Measurements from ENCODE around the gene ZNF780B. TPM values are rescaled to one million over a fixed set of nuclear protein-coding genes. Genes with fewer than 3 reads are reported as not detected.

ZNF780B gene
- total RNA-seq = 10 to 100 TPM; 15.1 to 16.8 TPM
- 18.1 to 48.6 reads per million in 2 donors for total RNA-seq

DNA sequence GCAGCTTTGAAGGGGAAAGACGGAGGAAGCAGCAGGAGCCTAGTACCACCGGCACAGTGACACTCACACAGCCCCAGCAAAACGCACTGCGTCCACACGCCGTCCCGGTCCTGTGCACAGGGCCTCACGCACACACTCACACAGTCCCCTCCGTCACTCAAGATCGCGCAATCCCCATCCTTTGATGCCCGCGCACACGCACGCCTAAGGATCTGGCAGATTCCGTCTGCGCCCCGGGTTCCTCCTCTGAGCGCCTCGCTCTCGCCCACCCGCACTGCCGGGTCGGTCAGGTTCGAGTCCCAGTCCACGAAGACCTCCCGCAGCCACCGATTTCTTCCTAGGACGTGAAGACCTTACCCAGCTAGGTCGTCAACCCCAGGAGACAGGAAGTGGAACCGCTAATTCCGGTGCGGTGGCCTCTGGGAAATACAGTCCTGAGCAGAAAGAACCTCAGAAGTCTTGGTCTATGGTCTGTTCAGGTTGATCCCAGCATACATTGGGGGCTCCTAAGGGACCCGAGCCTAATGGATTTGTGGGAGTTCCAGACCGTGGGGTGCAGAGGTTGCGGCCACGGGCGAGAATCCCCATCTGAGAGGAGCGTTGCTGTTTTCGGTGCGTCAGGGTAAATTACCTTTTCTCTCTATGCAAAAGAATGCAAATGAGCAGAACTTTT, at the start of gene ZNF780B:
ZNF780B (minus strand) TSS at position 400 of the 673 bp plus-strand sequence. CDS start 5,899 bp downstream, outside the sequence.
- Mint-ChIP-seq H3K4me3 (peak within 1 kb of the TSS; percentile 97), H3K36me3 (ENCODE audit: low read depth) (peaks cover 2% of the 10 kb centered on the region), H3K27me3 (no peaks in the 10 kb centered on the region), H3K27ac (peak within 1 kb of the TSS; percentile 96), H3K4me1 (peaks cover 29% of the 10 kb centered on the region)
- H3K9me3 ChIP-seq (ENCODE audit: control insufficient read depth, low read length, poor library complexity, severe bottlenecking) = peaks cover 4% of the 10 kb centered on the region
- ATAC-seq = peak; percentile 95
- peak; percentile 24 to 35 (median 35) for DNase-seq

GRCh38 chr19:40104754-40105153, 48.7 kb upstream of the ZNF780B start:
- Mint-ChIP-seq H3K36me3 (ENCODE audit: low read depth) (no peaks in the 10 kb centered on the region), H3K4me1 (no peaks in the 10 kb centered on the region), H3K27me3 (no peaks in the 10 kb centered on the region), H3K27ac (no peak overlapping the region), H3K4me3 (no peak overlapping the region)
- no peaks in the 10 kb centered on the region for H3K9me3 ChIP-seq (ENCODE audit: control insufficient read depth, low read length, poor library complexity, severe bottlenecking)
- DNase-seq (no peak), ATAC-seq (no peak)

DNA sequence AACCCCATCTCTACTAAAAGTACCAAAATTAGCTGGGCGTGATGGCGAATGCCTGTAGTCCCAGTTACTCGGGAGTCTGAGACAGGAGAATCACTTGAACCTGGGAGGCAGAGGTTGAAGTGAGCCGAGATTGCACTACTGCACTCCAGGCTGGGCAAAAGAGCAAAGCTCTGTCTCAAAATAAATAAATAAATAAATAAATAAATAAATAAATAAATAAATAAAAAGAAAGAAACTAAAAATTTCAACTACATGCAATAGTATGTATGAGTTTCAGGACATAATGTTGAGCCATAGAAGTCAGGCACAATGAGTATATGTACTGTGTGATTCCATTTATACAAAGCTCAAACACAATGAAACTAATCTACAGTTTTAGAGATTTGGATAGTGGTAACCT, 47.6 kb upstream of the ZNF780B start:
- Mint-ChIP-seq H3K27me3 (no peaks in the 10 kb centered on the region), H3K4me3 (no peak overlapping the region), H3K36me3 (ENCODE audit: low read depth) (no peaks in the 10 kb centered on the region), H3K27ac (no peak overlapping the region), H3K4me1 (no peaks in the 10 kb centered on the region)
- no peak for DNase-seq
- ATAC-seq = no peak
- no peaks in the 10 kb centered on the region for H3K9me3 ChIP-seq (ENCODE audit: control insufficient read depth, low read length, poor library complexity, severe bottlenecking)

- peaks cover 2% of the 10 kb centered on the region for H3K36me3 Mint-ChIP-seq (ENCODE audit: low read depth)
- peaks cover 6% of the 10 kb centered on the region for H3K27me3 Mint-ChIP-seq
Observed at GRCh38 chr19:40101813-40102212, 45.8 kb upstream of the ZNF780B start.

DNA sequence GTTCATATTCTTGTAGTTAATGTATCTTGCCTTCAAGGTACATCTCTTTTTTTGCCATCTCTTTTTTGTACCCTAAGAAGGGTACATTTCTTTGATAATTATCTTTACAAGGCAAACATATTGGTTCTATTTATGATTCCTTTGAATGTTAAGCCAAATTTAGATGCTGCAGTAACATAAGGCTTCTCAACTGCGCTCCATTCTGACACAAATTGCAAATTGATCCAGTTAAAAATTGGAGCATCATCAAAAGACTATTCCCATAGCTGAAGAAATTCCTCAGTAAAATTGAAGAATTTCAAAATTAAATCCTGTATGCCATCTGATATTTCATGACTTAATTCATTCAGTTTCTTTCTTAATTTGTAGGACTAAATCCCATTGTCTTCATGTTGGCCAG, 37.4 kb upstream of the ZNF780B start:
- Mint-ChIP-seq H3K27ac (no peak overlapping the region), H3K36me3 (ENCODE audit: low read depth) (peaks cover 8% of the 10 kb centered on the region), H3K4me3 (no peak overlapping the region), H3K4me1 (peaks cover 24% of the 10 kb centered on the region), H3K27me3 (peaks cover 11% of the 10 kb centered on the region)
- DNase-seq = no peak
- no peaks in the 10 kb centered on the region for H3K9me3 ChIP-seq (ENCODE audit: control insufficient read depth, low read length, poor library complexity, severe bottlenecking)
- ATAC-seq = no peak

More at GRCh38 chr19:40101813-40102212, 45.8 kb upstream of the ZNF780B start:
- ATAC-seq (no peak), DNase-seq (no peak)
- no peak overlapping the region for H3K27ac Mint-ChIP-seq
- H3K4me1 Mint-ChIP-seq = no peaks in the 10 kb centered on the region
- H3K4me3 Mint-ChIP-seq = no peak overlapping the region
- H3K9me3 ChIP-seq (ENCODE audit: control insufficient read depth, low read length, poor library complexity, severe bottlenecking) = no peaks in the 10 kb centered on the region

DNA sequence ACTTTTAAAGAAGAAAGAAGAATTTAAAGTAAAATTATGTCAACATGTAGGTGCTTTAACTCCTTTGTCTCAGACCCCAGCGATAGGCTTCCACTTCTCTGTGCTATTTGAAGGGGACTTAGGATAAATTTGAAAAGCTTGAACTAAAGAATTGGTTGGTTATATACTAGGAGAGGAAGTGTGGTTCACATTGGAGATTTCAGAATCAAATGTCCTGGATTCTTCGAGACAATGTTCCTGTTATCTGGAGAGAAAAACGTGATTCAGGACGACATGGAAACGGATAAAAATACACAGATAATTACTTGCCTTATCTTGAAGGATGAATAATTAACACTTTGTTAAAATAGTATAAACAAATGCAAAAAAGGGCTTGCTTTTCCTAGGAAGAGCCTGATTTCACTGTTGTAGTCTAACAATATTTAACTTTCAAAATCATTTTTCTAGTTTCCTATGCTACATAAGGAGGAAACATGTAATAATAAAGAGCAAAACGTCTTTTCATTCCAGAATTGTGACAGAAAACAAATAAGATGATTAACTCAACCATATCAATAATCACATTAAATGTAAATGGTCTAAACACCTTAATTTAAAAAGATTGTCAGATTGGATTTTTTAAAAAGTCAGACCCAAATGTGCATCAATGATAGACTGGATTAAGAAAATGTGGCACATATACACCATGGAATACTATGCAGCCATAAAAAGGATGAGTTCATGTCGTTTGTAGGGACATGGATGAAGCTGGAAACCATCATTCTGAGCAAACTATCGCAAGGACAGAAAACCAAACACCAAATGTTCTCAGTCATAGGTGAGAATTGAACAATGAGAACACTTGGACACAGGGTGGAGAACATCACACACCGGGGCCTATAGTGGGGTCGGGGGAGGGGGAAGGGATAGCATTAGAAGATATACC, 35.4 kb upstream of the ZNF780B start:
- DNase-seq (no peak), ATAC-seq (no peak)
- Mint-ChIP-seq H3K4me1 (peaks cover 36% of the 10 kb centered on the region), H3K36me3 (ENCODE audit: low read depth) (peaks cover 5% of the 10 kb centered on the region), H3K27ac (peak overlapping the region; percentile 100), H3K27me3 (peaks cover 6% of the 10 kb centered on the region), H3K4me3 (peak overlapping the region; percentile 100)
- no peaks in the 10 kb centered on the region for H3K9me3 ChIP-seq (ENCODE audit: control insufficient read depth, low read length, poor library complexity, severe bottlenecking)

GRCh38 chr19:40090241-40091204, 34.5 kb upstream of the ZNF780B start, which contains the start of gene ZNF780A:
ZNF780A (minus strand) TSS chr19:40090943; CDS start chr19:40084753, 6,190 bp downstream.
- DNase-seq (peak; percentile 49 to 56 (median 54)), ATAC-seq (peak; percentile 91)
- H3K4me3 Mint-ChIP-seq = peak within 1 kb of the TSS; percentile 100
- H3K4me1 Mint-ChIP-seq = peaks cover 36% of the 10 kb centered on the region
- no peaks in the 10 kb centered on the region for H3K9me3 ChIP-seq (ENCODE audit: control insufficient read depth, low read length, poor library complexity, severe bottlenecking)
- peaks cover 6% of the 10 kb centered on the region for H3K27me3 Mint-ChIP-seq
- H3K36me3 Mint-ChIP-seq (ENCODE audit: low read depth) = peaks cover 5% of the 10 kb centered on the region
- peak within 1 kb of the TSS; percentile 100 for H3K27ac Mint-ChIP-seq

DNA sequence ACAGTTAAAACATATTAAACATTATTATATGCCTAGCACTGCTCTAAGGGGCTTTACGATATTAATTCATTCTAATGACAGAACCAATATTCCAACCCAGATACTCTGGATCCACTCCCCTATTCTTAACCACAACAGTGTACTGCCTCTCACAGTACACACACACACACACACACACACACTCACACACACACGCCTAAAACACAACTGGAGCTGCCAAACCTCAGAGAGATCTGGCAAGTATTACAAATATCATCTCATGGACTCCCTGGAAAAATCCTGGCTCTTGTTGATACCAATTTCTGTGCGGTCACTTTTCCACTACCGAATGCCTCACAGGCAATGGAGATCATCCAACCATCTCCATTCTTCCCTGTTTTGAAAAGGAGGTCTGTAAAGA, 33.4 kb upstream of the ZNF780B start:
- peak overlapping the region; percentile 100 for H3K4me3 Mint-ChIP-seq
- H3K27ac Mint-ChIP-seq = peak overlapping the region; percentile 100
- peaks cover 2% of the 10 kb centered on the region for H3K27me3 Mint-ChIP-seq
- DNase-seq (no peak), ATAC-seq (no peak)
- no peaks in the 10 kb centered on the region for H3K9me3 ChIP-seq (ENCODE audit: control insufficient read depth, low read length, poor library complexity, severe bottlenecking)
- peaks cover 5% of the 10 kb centered on the region for H3K36me3 Mint-ChIP-seq (ENCODE audit: low read depth)
- H3K4me1 Mint-ChIP-seq = peaks cover 36% of the 10 kb centered on the region

DNA sequence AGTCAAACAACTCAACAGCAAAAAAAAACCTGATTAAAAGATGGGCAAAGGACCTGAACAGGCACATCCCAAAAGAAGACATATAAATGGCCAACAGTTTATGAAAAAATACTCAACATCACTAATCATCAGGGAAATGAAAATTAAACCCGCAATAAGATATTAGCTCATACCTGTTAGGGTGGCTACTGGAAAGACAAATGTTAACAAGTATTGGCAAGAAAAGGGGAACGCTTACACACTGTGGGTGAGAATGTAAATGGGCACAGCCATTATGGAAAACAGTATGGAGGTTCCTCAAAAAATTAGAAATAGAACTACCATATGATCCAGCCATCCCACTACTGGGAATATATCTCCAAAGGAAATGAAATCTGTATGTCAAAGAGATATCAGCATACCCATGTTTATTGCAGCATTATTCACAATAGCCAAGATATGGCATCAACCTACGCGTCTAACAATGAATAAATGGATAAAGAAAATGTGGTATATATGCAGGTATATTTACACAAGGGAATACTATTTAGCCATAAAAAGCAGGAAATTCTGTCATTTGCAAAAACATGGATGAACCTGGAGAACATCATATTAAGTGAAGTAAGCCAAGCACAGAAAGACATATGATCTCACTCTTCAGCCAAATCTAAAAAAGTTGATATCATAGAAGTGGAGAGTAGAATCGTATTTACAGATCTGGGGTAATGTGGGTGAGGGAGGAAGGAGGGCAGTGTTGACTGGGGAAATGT, 32.4 kb upstream of the ZNF780B start:
- no peaks in the 10 kb centered on the region for H3K27me3 Mint-ChIP-seq
- DNase-seq (no peak), ATAC-seq (no peak)
- no peaks in the 10 kb centered on the region for H3K9me3 ChIP-seq (ENCODE audit: control insufficient read depth, low read length, poor library complexity, severe bottlenecking)
- no peak overlapping the region for H3K27ac Mint-ChIP-seq
- H3K36me3 Mint-ChIP-seq (ENCODE audit: low read depth) = peaks cover 10% of the 10 kb centered on the region
- H3K4me3 Mint-ChIP-seq = peak overlapping the region; percentile 4
- peaks cover 38% of the 10 kb centered on the region for H3K4me1 Mint-ChIP-seq

GRCh38 chr19:40084948-40085347, 28.9 kb upstream of the ZNF780B start:
- no peak for ATAC-seq
- Mint-ChIP-seq H3K27me3 (no peaks in the 10 kb centered on the region), H3K4me1 (peaks cover 27% of the 10 kb centered on the region)

DNA sequence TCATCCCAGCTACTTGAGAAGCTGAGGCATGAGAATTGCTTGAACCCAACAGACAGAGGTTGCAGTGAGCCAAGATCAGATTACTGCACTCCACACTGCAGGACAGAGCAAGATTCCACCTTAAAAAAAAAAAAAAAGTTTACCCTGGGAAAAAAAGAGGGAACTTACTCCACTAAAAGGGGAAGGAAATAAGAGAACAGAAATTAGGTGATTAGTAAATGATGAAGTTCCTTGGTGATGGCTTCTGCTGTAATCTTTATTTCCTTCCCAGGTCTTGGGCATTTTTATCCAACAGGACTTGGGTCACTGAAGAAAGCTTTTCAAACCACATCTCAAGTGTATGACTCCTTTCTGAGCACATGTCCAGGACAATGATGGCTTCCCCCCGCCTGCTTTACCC, 25.4 kb upstream of the ZNF780B start:
- Mint-ChIP-seq H3K27ac (no peak overlapping the region), H3K36me3 (ENCODE audit: low read depth) (peaks cover 19% of the 10 kb centered on the region), H3K4me1 (peaks cover 2% of the 10 kb centered on the region), H3K27me3 (no peaks in the 10 kb centered on the region), H3K4me3 (no peak overlapping the region)
- DNase-seq = no peak
- no peak for ATAC-seq
- H3K9me3 ChIP-seq (ENCODE audit: control insufficient read depth, low read length, poor library complexity, severe bottlenecking) = peaks cover 8% of the 10 kb centered on the region

More at GRCh38 chr19:40084948-40085347, 28.9 kb upstream of the ZNF780B start:
- H3K36me3 Mint-ChIP-seq (ENCODE audit: low read depth) = peaks cover 11% of the 10 kb centered on the region
- H3K4me3 Mint-ChIP-seq = no peak overlapping the region
- no peak overlapping the region for H3K27ac Mint-ChIP-seq
- no peak for DNase-seq
- no peaks in the 10 kb centered on the region for H3K9me3 ChIP-seq (ENCODE audit: control insufficient read depth, low read length, poor library complexity, severe bottlenecking)

GRCh38 chr19:40080289-40080688, 24.3 kb upstream of the ZNF780B start:
- H3K36me3 Mint-ChIP-seq (ENCODE audit: low read depth) = peaks cover 19% of the 10 kb centered on the region
- H3K27me3 Mint-ChIP-seq = no peaks in the 10 kb centered on the region
- ATAC-seq (no peak), DNase-seq (no peak)
- H3K9me3 ChIP-seq (ENCODE audit: control insufficient read depth, low read length, poor library complexity, severe bottlenecking) = peaks cover 11% of the 10 kb centered on the region
- no peak overlapping the region for H3K27ac Mint-ChIP-seq
- peaks cover 2% of the 10 kb centered on the region for H3K4me1 Mint-ChIP-seq
- H3K4me3 Mint-ChIP-seq = no peak overlapping the region
